Measurements from ENCODE around the gene STKLD1. TPM values are rescaled to one million over a fixed set of nuclear protein-coding genes. Genes with fewer than 3 reads are reported as not detected.

STKLD1 gene
- total and polyA plus RNA-seq, 9 of the 15 experiments (the other 6 are each of a cell fraction or from before 2014, with no cell fraction given): 0.10 to 0.65 (median 0.33) TPM; not detected in 2

DNA sequence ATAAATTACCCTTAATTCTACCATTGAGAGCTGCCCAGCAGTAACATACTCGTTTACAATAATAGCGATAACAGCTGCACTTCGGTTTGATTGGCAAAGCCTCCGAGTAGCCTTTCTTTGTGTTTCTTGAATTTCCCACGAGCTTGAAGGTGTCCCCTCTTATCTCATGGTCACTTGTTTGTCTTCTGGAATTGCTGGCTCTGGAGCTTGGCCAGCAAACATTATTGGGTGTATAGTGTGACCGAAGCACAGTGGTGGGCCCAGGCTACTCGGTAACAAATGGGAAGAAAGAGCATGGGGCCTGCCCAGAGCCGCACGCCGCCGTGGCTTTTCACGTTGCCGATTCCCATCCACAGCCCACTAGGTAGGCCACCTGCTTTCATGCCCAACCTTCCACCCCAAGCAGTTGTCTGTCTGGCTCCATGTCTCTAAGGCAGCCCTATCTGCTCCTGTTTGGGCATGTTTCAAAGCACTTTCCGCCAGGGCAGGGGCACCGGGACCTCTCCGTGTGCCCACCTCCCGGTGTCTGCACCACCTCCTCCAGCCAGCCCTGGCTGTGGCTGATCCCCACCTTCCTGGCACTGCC, 8.7 kb downstream of the STKLD1 start (continued):
- TF ChIP-seq NFRKB (IDR thresholded peaks at IDR 0.05; ENCODE audit: low read depth) (no peak), ZNF583 (CRISPR knock-in tag; IDR thresholded peaks at IDR 0.05) (no peak), GTF2A2 (tag; IDR thresholded peaks at IDR 0.05) (no peak), CAMTA2 (CRISPR knock-in tag; conservative IDR thresholded peaks at IDR 0.05) (no peak), THRAP3 (IDR thresholded peaks at IDR 0.05; ENCODE audit: borderline replicate concordance) (no peak), FOS (IDR thresholded peaks at IDR 0.05; ENCODE audit: extremely low read depth, insufficient read length) (no peak), FOXP4 (CRISPR knock-in tag; IDR thresholded peaks at IDR 0.05; ENCODE audit: borderline replicate concordance) (no peak)
- TF ChIP-seq, protein P1, sequence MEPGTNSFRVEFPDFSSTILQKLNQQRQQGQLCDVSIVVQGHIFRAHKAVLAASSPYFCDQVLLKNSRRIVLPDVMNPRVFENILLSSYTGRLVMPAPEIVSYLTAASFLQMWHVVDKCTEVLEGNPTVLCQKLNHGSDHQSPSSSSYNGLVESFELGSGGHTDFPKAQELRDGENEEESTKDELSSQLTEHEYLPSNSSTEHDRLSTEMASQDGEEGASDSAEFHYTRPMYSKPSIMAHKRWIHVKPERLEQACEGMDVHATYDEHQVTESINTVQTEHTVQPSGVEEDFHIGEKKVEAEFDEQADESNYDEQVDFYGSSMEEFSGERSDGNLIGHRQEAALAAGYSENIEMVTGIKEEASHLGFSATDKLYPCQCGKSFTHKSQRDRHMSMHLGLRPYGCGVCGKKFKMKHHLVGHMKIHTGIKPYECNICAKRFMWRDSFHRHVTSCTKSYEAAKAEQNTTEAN (CRISPR knock-in tag; IDR thresholded peaks at IDR 0.05): no peak

Data from K562 (cell line).